ENCODE results near the gene FCRLB. TPM values are rescaled to one million over a fixed set of nuclear protein-coding genes. Genes with fewer than 3 reads are reported as not detected.

The FCRLB gene
- total and polyA plus RNA-seq, 3 donors from 2014 or later: 0.53 to 0.68 (median 0.63) TPM

DNA sequence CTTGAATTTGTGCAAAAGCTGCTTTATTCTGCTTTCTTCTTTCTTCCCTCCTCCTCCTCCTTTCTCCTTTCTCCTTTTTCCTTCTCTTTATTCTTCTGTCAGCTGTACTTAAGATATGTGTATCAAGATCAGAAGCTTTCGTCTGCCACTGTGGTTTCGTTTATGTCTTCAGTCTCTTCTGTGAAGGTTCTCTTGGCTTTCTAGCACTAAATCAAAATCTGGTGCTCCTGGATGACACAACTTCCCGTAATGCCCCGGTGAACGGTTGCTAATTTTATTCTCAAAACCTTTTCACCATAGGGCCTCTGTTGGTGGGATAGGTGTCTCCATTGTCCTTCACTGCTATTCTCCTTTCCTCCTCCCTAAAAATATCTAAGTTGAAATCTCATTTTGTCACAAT lies 49.8 kb downstream of the FCRLB start:
- intact Hi-C loops (cut with DNase I; ENCODE audit: low total_unique reads): no loop called here
- 78 to 79% methylated on average over 5 of the region's 5 CpGs for WGBS, 2 donors
- TF ChIP-seq, protein P1, sequence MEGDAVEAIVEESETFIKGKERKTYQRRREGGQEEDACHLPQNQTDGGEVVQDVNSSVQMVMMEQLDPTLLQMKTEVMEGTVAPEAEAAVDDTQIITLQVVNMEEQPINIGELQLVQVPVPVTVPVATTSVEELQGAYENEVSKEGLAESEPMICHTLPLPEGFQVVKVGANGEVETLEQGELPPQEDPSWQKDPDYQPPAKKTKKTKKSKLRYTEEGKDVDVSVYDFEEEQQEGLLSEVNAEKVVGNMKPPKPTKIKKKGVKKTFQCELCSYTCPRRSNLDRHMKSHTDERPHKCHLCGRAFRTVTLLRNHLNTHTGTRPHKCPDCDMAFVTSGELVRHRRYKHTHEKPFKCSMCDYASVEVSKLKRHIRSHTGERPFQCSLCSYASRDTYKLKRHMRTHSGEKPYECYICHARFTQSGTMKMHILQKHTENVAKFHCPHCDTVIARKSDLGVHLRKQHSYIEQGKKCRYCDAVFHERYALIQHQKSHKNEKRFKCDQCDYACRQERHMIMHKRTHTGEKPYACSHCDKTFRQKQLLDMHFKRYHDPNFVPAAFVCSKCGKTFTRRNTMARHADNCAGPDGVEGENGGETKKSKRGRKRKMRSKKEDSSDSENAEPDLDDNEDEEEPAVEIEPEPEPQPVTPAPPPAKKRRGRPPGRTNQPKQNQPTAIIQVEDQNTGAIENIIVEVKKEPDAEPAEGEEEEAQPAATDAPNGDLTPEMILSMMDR (IDR thresholded peaks at IDR 0.05): no peak
- no peak for TF ChIP-seq POLR2A (IDR thresholded peaks at IDR 0.05)
- Histone ChIP-seq H3K9me3 (no peaks in the 10 kb centered on the region), H3K36me3 (ENCODE audit: low read depth, missing control alignments) (no peaks in the 10 kb centered on the region), H3K4me3 (no peak overlapping the region), H3K27me3 (no peaks in the 10 kb centered on the region), H3K4me1 (peaks cover 11% of the 10 kb centered on the region), H3K27ac (no peak overlapping the region)
- no peak for DNase-seq

DNA sequence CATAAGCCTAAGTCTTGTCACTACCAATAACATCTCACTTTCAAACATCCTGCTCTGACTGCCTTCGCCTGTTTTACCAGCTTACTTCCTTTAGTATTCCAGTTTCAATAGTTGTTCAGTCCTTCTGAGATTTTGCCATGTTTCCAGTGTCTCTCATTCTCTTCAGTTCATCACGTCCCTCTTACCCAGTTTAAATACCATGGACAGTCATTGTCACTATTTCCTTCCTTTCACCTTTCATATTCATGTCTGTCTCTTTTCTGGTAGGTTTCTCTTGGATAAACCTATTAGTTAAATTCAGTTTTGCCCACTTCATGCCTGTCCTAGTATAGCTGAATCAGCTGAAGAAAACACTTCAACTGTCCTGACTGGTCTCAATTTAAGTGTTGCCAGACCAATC lies 50.6 kb downstream of the FCRLB start:
- Histone ChIP-seq H3K4me3 (no peak overlapping the region), H3K36me3 (ENCODE audit: low read depth, missing control alignments) (no peaks in the 10 kb centered on the region), H3K27me3 (no peaks in the 10 kb centered on the region), H3K4me1 (peaks cover 9% of the 10 kb centered on the region), H3K9me3 (no peaks in the 10 kb centered on the region), H3K27ac (peak overlapping the region in 1 of 2 donors; percentile 11)
- TF ChIP-seq, protein P1 (IDR thresholded peaks at IDR 0.05): no peak
- no peak for TF ChIP-seq POLR2A (IDR thresholded peaks at IDR 0.05)
- 70 to 87% methylated on average over 2 of the region's 2 CpGs for WGBS, 2 donors
- intact Hi-C loops (cut with DNase I; ENCODE audit: low total_unique reads): no loop called here
- DNase-seq: no peak

DNA sequence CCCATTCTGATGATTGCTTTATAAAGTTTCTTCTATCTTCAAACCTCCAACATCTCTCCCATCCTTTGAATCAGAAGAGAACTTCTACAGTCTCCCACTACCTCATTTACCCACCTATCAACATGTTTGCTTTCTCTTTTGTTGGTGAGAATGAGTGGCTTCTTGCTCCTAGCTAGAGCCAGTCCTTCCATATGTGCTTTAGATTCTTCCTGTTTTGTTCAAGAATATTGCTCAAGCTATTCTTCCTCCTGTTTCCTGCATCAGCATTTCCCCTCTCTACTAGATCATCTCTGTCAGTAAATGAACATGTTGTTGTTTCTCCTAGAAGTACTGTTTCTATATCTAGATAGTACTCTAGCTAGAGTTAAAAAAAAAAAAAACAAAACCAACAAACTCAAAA lies 51.1 kb downstream of the FCRLB start:
- intact Hi-C loops (cut with DNase I; ENCODE audit: low total_unique reads): no loop called here
- H3K27me3 ChIP-seq: no peaks in the 10 kb centered on the region
- H3K27ac ChIP-seq: peak overlapping the region in 1 of 2 donors; percentile 11
- no peak overlapping the region for H3K4me3 ChIP-seq
- no peak for TF ChIP-seq POLR2A (IDR thresholded peaks at IDR 0.05)
- TF ChIP-seq, protein P1 (IDR thresholded peaks at IDR 0.05): no peak
- H3K4me1 ChIP-seq: peaks cover 5% of the 10 kb centered on the region
- no peak for DNase-seq
- H3K36me3 ChIP-seq (ENCODE audit: low read depth, missing control alignments): no peaks in the 10 kb centered on the region
- H3K9me3 ChIP-seq: no peaks in the 10 kb centered on the region

DNA sequence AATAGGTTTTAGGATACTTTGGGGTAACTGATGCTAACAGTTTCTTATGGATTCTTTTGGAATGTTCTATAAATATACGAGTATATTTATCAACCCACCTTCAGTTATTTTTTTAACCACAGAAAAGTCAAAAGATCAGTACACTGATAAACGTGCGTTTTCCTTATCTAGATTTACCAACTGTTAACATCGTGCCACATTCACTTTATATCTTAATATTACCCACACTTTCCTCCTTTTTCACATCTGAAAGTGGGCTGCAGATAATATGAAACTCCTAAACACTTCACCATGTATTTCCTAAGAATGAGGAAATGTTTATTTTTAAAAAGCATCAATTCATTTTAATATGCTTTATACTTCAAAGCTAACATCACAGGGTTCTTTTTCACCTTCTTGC lies 52.4 kb downstream of the FCRLB start:
- Histone ChIP-seq H3K9me3 (no peaks in the 10 kb centered on the region), H3K36me3 (ENCODE audit: low read depth, missing control alignments) (no peaks in the 10 kb centered on the region), H3K27me3 (no peaks in the 10 kb centered on the region), H3K4me3 (no peak overlapping the region), H3K27ac (no peak overlapping the region), H3K4me1 (no peaks in the 10 kb centered on the region)
- WGBS, 2 donors: 62 to 70% methylated on average over 4 of the region's 4 CpGs
- no peak for TF ChIP-seq POLR2A (IDR thresholded peaks at IDR 0.05)
- TF ChIP-seq, protein P1 (IDR thresholded peaks at IDR 0.05): no peak
- intact Hi-C loops (cut with DNase I; ENCODE audit: low total_unique reads): no loop called here
- DNase-seq: no peak

DNA sequence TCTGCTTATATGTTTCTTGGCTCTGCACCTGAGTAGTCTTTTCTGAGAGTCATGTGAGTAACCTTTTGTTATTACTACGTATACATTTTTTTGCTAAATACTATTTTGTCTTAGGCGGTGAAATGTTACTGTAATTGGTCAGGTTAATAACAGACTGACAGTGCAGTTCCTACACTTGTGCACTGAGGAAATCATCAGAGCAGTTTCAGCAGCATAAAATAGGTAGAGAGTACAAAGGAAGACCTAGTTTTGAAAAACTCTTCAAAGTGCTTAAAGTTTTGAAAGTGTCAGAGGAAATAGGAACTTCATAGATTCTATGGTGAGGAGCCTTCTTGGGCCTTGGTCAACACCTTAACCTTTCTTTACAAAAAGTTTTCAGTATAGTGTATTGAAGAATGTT lies 55.9 kb downstream of the FCRLB start:
- H3K27me3 ChIP-seq: no peaks in the 10 kb centered on the region
- TF ChIP-seq, protein P1 (IDR thresholded peaks at IDR 0.05): no peak
- TF ChIP-seq POLR2A (IDR thresholded peaks at IDR 0.05): no peak
- DNase-seq: no peak
- no peaks in the 10 kb centered on the region for H3K9me3 ChIP-seq
- no peak overlapping the region for H3K27ac ChIP-seq
- no peak overlapping the region for H3K4me3 ChIP-seq
- no peaks in the 10 kb centered on the region for H3K4me1 ChIP-seq
- WGBS, 2 donors: 78 to 91% methylated on average over 2 of the region's 2 CpGs
- intact Hi-C loops (cut with DNase I; ENCODE audit: low total_unique reads): no loop called here
- no peaks in the 10 kb centered on the region for H3K36me3 ChIP-seq (ENCODE audit: low read depth, missing control alignments)
